H1 (cell line): Measurements from ENCODE around the gene FGFBP2. TPM values are rescaled to one million over a fixed set of nuclear protein-coding genes. Genes with fewer than 3 reads are reported as not detected.

Experiments
- CTCF ChIA-PET: fragments of 300-600 bp; sonication (Branson Sonifier 250); formaldehyde crosslinking; loops from one replicate; lab custom pipeline; 2021; ENCODE audit not compliant: partially characterized antibody; lab: Charles Lee
- POLR2A ChIA-PET: fragments of 300-600 bp; sonication (Branson Sonifier 250); formaldehyde crosslinking; loops from one replicate; lab custom pipeline; 2021; ENCODE audit warnings: inconsistent platforms; ENCODE audit not compliant: partially characterized antibody; lab: Charles Lee
- DNase-seq, 2 experiments: peaks; one replicate each; pipeline versions ENCODE4 v3.0.0 to v3.0.0-alpha.2; 2010 to 2022; ENCODE audit warnings: low spot score in 2 of 2, low read depth in 1 of 2, mixed read lengths in 1 of 2
- FAIRE-seq: peaks from 2 replicates; lab custom pipeline; 2011; peaks lifted over from hg19 to GRCh38; lab: Jason Lieb, UNC
- H2AFZ ChIP-seq: 2 replicates; pipeline ENCODE4 v1.8.1; 2012; ENCODE audit warnings: low read length, inconsistent platforms
- H2AK5ac ChIP-seq: 2 replicates; pipeline ENCODE4 v1.6.1; 2013; ENCODE audit warnings: low read depth, low read length
- H2BK120ac ChIP-seq: replicated peaks from 2 replicates; pipeline ENCODE3; 2013; ENCODE audit warnings: low read depth, low read length, inconsistent platforms
- H2BK12ac ChIP-seq: 2 replicates; pipeline ENCODE4 v1.6.1; 2013; ENCODE audit warnings: low read depth, low read length
- H2BK15ac ChIP-seq: 2 replicates; pipeline ENCODE4 v1.6.1; 2013; ENCODE audit warnings: low read length
- H2BK20ac ChIP-seq: 2 replicates; pipeline ENCODE4 v1.6.1; 2013; ENCODE audit warnings: low read length
- H2BK5ac ChIP-seq: 2 replicates; pipeline ENCODE4 v1.6.1; 2013; ENCODE audit warnings: low read depth, low read length
- H3K14ac ChIP-seq: 2 replicates; pipeline ENCODE4 v1.6.1; 2013; ENCODE audit warnings: inconsistent platforms; ENCODE audit not compliant: insufficient read length
- H3K18ac ChIP-seq: 2 replicates; pipeline ENCODE4 v1.6.1; 2013; ENCODE audit warnings: low read length; ENCODE audit errors: extremely low read depth
- H3K23ac ChIP-seq: 2 replicates; pipeline ENCODE4 v1.6.1; 2013; ENCODE audit warnings: inconsistent platforms; ENCODE audit not compliant: insufficient read length
- H3K23me2 ChIP-seq: 2 replicates; pipeline ENCODE4 v1.6.1; 2013; ENCODE audit warnings: low read depth, low read length
- H3K27ac ChIP-seq: 2 replicates; pipeline ENCODE4 v1.6.1; 2011; ENCODE audit warnings: low read depth, low read length, inconsistent platforms
- H3K27me3 ChIP-seq, 4 experiments: replicated peaks in 1 of 4; 1 replicate in 1 of 4; 2 replicates in 3 of 4; pipeline versions ENCODE4 v1.6.1 to v1.8.1; 2011 to 2013; ENCODE audit warnings: low read length in 3 of 4, mild to moderate bottlenecking in 3 of 4, inconsistent platforms in 2 of 4, mixed read lengths in 2 of 4, moderate library complexity in 1 of 4; ENCODE audit not compliant: control insufficient read depth in 3 of 4, insufficient read depth in 3 of 4; ENCODE audit errors: extremely low read depth in 1 of 4
- H3K36me3 ChIP-seq, 4 experiments: 2 replicates each; pipeline versions ENCODE4 v1.6.1 to v1.8.1; 2011 to 2013; ENCODE audit warnings: mild to moderate bottlenecking in 4 of 4, low read length in 3 of 4, moderate library complexity in 2 of 4, control low read depth in 1 of 4, inconsistent platforms in 1 of 4; ENCODE audit not compliant: insufficient read depth in 4 of 4, control insufficient read depth in 2 of 4
- H3K4ac ChIP-seq: replicated peaks from 2 replicates; pipeline ENCODE3; 2013; ENCODE audit warnings: low read length, low read depth, mixed read lengths, inconsistent platforms; ENCODE audit not compliant: insufficient read length
- H3K4me1 ChIP-seq, 4 experiments: replicated peaks in 1 of 4; 1 replicate in 1 of 4; 2 replicates in 3 of 4; pipeline versions ENCODE4 v1.6.1 to v1.8.1; 2011 to 2013; ENCODE audit warnings: low read length in 3 of 4, inconsistent platforms in 2 of 4, mixed read lengths in 1 of 4; ENCODE audit not compliant: insufficient read depth in 4 of 4, control insufficient read depth in 3 of 4
- H3K4me2 ChIP-seq, 2 experiments: 2 replicates each; pipeline versions ENCODE4 v1.6.1 to v1.8.1; 2011 to 2013; ENCODE audit warnings: low read depth in 2 of 2, low read length in 2 of 2, control low read depth in 1 of 2, inconsistent platforms in 1 of 2, mild to moderate bottlenecking in 1 of 2; ENCODE audit not compliant: insufficient read depth in 1 of 2
- H3K4me3 ChIP-seq, 4 experiments: fragments of 200-600, 300-600 bp in 1 of 4; sonication (generic), shearing (Covaris generic), sonication (Bioruptor Twin) in 1 of 4; 2 replicates each; pipeline versions ENCODE4 v1.5.1 to v1.8.1; 2011 to 2016; ENCODE audit warnings: low read length in 4 of 4, low read depth in 3 of 4, control low read depth in 2 of 4, inconsistent platforms in 2 of 4, mild to moderate bottlenecking in 2 of 4, mixed read lengths in 1 of 4, moderate library complexity in 1 of 4; ENCODE audit not compliant: insufficient read depth in 2 of 4; ENCODE audit errors: extremely low read depth in 1 of 4
- H3K56ac ChIP-seq: replicated peaks from 2 replicates; pipeline ENCODE3; 2013; ENCODE audit warnings: low read depth, mild to moderate bottlenecking, mixed read lengths, low read length, inconsistent platforms; ENCODE audit not compliant: insufficient read length
- H3K79me1 ChIP-seq: 2 replicates; pipeline ENCODE4 v1.6.1; 2013; ENCODE audit warnings: low read depth, low read length, control low read depth
- H3K79me2 ChIP-seq, 2 experiments: 2 replicates each; pipeline versions ENCODE4 v1.6.1 to v1.8.1; 2012 to 2013; ENCODE audit warnings: low read length in 2 of 2, mild to moderate bottlenecking in 2 of 2, inconsistent platforms in 1 of 2; ENCODE audit not compliant: insufficient read depth in 2 of 2, control insufficient read depth in 1 of 2
- H3K9ac ChIP-seq, 4 experiments: replicated peaks in 1 of 4; 1 replicate in 1 of 4; 2 replicates in 3 of 4; pipeline versions ENCODE4 v1.6.1 to v1.8.1; 2011 to 2013; ENCODE audit warnings: low read depth in 3 of 4, low read length in 3 of 4, control low read depth in 2 of 4, mild to moderate bottlenecking in 2 of 4, moderate library complexity in 2 of 4, inconsistent platforms in 1 of 4; ENCODE audit errors: extremely low read depth in 1 of 4
- H3K9me3 ChIP-seq, 2 experiments: 2 replicates each; pipeline versions ENCODE4 v1.6.1 to v1.8.1; 2012 to 2013; ENCODE audit warnings: mild to moderate bottlenecking in 2 of 2, moderate library complexity in 2 of 2, control low read depth in 1 of 2, inconsistent platforms in 1 of 2, low read depth in 1 of 2, low read length in 1 of 2, mixed read lengths in 1 of 2; ENCODE audit not compliant: insufficient read depth in 2 of 2
- H4K20me1 ChIP-seq, 2 experiments: replicated peaks in 1 of 2; 2 replicates each; pipeline versions ENCODE3 to v1.8.1; 2011 to 2013; ENCODE audit warnings: inconsistent platforms in 2 of 2, low read length in 2 of 2, mild to moderate bottlenecking in 1 of 2; ENCODE audit not compliant: insufficient read depth in 2 of 2, control insufficient read depth in 1 of 2
- H4K5ac ChIP-seq: 2 replicates; pipeline ENCODE4 v1.6.1; 2013; ENCODE audit warnings: low read length, low read depth, mixed read lengths, inconsistent platforms; ENCODE audit not compliant: insufficient read length
- H4K8ac ChIP-seq: 2 replicates; pipeline ENCODE4 v1.8.0; 2013; ENCODE audit warnings: mild to moderate bottlenecking, moderate library complexity, low read length, inconsistent platforms; ENCODE audit not compliant: insufficient read depth; ENCODE audit errors: extremely low read depth
- H4K91ac ChIP-seq: replicated peaks from 2 replicates; pipeline ENCODE3; 2013; ENCODE audit warnings: low read length, mixed read lengths, inconsistent platforms; ENCODE audit not compliant: insufficient read length
- CBX5 ChIP-seq: fragments of 300-800, 300-1000 bp; sonication (generic); IDR thresholded peaks from 2 replicates; pipeline ENCODE4 v1.7.1; 2016; ENCODE audit warnings: antibody characterized with exemption, low read length, low read depth
- JUND ChIP-seq: IDR thresholded peaks from 2 replicates; pipeline ENCODE4 v1.6.1; 2011; ENCODE audit warnings: mild to moderate bottlenecking, improper control_type of control experiment, low read length
- KDM5A ChIP-seq: fragments of 200-600 bp; IDR thresholded peaks from 2 replicates; pipeline ENCODE4 v1.7.1; 2012; ENCODE audit warnings: mild to moderate bottlenecking, low read length, inconsistent platforms, mixed read lengths
- MAX ChIP-seq: IDR thresholded peaks from 2 replicates; pipeline ENCODE4 v1.6.1; 2012; ENCODE audit warnings: inconsistent platforms
- POLR2AphosphoS5 ChIP-seq: IDR thresholded peaks from 2 replicates; pipeline ENCODE4 v1.6.1; 2011; ENCODE audit warnings: low read depth, low read length
- TCF12 ChIP-seq: IDR thresholded peaks from 2 replicates; pipeline ENCODE4 v1.6.1; 2011; ENCODE audit warnings: low read depth, mild to moderate bottlenecking, low read length
- TEAD4 ChIP-seq: IDR thresholded peaks from 2 replicates; pipeline ENCODE4 v1.6.1; 2012; ENCODE audit warnings: low read depth, low read length, inconsistent platforms, mixed read lengths
- WGBS, 2 experiments: shearing (Covaris generic) in 1 of 2; methylation state at CpG; one replicate each; pipeline versions ENCODE4 v1.1.6 to v1.1.7; 2013 to 2015; ENCODE audit warnings: low lambda C conversion rate in 2 of 2, mixed read lengths in 2 of 2, inconsistent platforms in 1 of 2, low coverage in 1 of 2, missing lambda C conversion rate in 1 of 2; ENCODE audit not compliant: insufficient replicate concordance in 2 of 2, insufficient coverage in 1 of 2, insufficient read length in 1 of 2; ENCODE audit errors: extremely low coverage in 1 of 2, missing lambda C conversion rate in 1 of 2; 5-methylcytosine and 5-hydroxymethylcytosine counted together
- polyA plus RNA-seq, 7 experiments: library from polyadenylated mRNA; depleted of rRNA in 3 of 7; stranded (reverse) in 5 of 7; unstranded in 2 of 7; fragments of >200 nt in 5 of 7; fragments of 200-250 nt in 2 of 7; gene quantifications; 1 replicate in 5 of 7; 2 replicates in 1 of 7; 4 replicates in 1 of 7; pipeline versions ENCODE4 v1.2.1 to v1.2.3, GENCODE V29; 2011 to 2013; ENCODE audit warnings: missing spikeins in 2 of 7, mixed read lengths in 2 of 7
- total RNA-seq: library from RNA; stranded (reverse); fragmentation: NEBNext Ultra II Directional; extraction: Animal tissue kit (Norgen Biotek cat#: 25700); gene quantifications from 2 replicates; pipeline ENCODE4 v1.2.1, GENCODE V29; 2021

Gene FGFBP2
- total and polyA plus RNA-seq, 2 of the 8 experiments (the other 6 are each of a cell fraction or from before 2014, with no cell fraction given): 0.15 TPM; not detected in 1

- no peak overlapping the region for H2AFZ ChIP-seq
- no peak for DNase-seq
- H3K79me1 ChIP-seq: no peaks in the 10 kb centered on the region
- H3K56ac ChIP-seq: no peak overlapping the region
- H4K5ac ChIP-seq: no peak overlapping the region
- H3K27me3 ChIP-seq: no peaks in the 10 kb centered on the region
- H3K79me2 ChIP-seq: no peaks in the 10 kb centered on the region
- H3K36me3 ChIP-seq: peaks cover 9 to 40% (median 25%) of the 10 kb centered on the region in 4 experiments
- ChIA-PET CTCF (interaction anchor here (1.1 to 2.9 kb wide), 3 partner anchors 9 to 127 kb away, joined by 3 to 17 read pairs (median 5); no protein-coding TSS in a partner anchor), POLR2A (no interaction called here)
- H4K8ac ChIP-seq: no peak overlapping the region
- H3K23ac ChIP-seq: no peak overlapping the region
- H3K27ac ChIP-seq: no peak overlapping the region
- FAIRE-seq: no peak
- H4K91ac ChIP-seq: no peak overlapping the region
- no peak overlapping the region for H2BK120ac ChIP-seq
- H2BK12ac ChIP-seq: no peak overlapping the region
- H2BK15ac ChIP-seq: no peak overlapping the region
- no peaks in the 10 kb centered on the region for H4K20me1 ChIP-seq
- no peaks in the 10 kb centered on the region for H3K4me1 ChIP-seq
- H3K18ac ChIP-seq: no peak overlapping the region
- H3K23me2 ChIP-seq: no peaks in the 10 kb centered on the region
- no peak overlapping the region for H3K9ac ChIP-seq
- H2BK5ac ChIP-seq: no peak overlapping the region
- no peak overlapping the region for H2BK20ac ChIP-seq
- H2AK5ac ChIP-seq: no peak overlapping the region
- no peaks in the 10 kb centered on the region for H3K9me3 ChIP-seq
- TF ChIP-seq POLR2AphosphoS5: no peak
- no peak for TF ChIP-seq CBX5
- TF ChIP-seq JUND: no peak
- no peak for TF ChIP-seq MAX
- TF ChIP-seq TCF12: no peak
- TF ChIP-seq KDM5A: no peak
- no peak for TF ChIP-seq TEAD4
- no peak overlapping the region for H3K14ac ChIP-seq
- no peak overlapping the region for H3K4ac ChIP-seq
- WGBS, 2 experiments: 95% methylated on average over 4 of the region's 4 CpGs; no CpG with 5 or more reads in 1 of the 2 experiments
- H3K4me2 ChIP-seq: no peak overlapping the region
- no peak overlapping the region for H3K4me3 ChIP-seq
Measured at GRCh38 chr4:16009153-16009552, 46.2 kb upstream of the FGFBP2 start.
